NCI-H2196 treated with DMSO at 0.1 percent for 48 hours (cell line): Measurements from ENCODE around the gene PTCSC3.
A peak's percentile ranks its signal among the peaks of the same experiment; 100 is the strongest.

Source experiments
- DNase-seq: peaks from one replicate; lab custom pipeline; 2025; ENCODE audit not compliant: unreplicated experiment; lab: John Stamatoyannopoulos, UW

PTCSC3 gene

DNA sequence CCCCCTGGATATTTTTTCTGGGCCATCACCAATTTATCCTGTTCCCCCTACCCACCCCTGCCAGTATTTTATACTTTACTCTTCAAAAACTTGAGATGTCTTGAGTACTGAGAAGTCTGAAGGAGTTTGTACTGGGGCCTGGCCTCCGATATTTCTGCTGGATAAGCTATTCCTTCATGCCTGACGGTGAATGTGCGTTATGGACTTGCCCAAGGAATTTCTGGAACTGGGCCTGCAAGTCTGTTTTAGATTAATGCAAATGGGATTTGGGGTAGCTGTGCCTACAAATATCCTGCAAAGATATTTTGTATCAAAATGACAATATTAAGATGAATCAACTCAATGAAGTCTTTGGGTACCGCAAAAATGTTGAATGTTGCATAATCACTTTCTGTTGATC, at the start of gene PTCSC3:
Gene PTCSC3 (minus strand): TSS at position 199 of the 400 bp plus-strand sequence.
- DNase-seq = no peak

DNA sequence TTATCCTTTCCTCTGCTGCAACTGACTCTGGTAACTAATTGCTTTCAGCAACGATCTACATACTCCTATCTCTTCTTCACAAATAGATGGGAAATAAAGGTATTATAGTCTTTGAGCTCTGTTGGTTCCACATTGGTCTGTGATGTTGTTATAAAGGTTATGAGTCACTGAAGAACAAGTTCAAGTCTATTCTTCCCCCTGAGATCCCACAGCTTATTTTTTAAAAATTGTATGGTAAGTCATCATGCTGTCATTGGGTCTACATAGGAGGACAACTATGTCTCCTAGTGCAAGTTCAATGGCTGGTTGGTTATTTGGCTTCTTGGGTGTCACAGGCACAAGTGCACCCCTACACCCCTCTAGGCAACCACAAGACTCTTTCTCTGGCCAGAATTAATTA, 49.6 kb upstream of the PTCSC3 start:
- DNase-seq = no peak

DNA sequence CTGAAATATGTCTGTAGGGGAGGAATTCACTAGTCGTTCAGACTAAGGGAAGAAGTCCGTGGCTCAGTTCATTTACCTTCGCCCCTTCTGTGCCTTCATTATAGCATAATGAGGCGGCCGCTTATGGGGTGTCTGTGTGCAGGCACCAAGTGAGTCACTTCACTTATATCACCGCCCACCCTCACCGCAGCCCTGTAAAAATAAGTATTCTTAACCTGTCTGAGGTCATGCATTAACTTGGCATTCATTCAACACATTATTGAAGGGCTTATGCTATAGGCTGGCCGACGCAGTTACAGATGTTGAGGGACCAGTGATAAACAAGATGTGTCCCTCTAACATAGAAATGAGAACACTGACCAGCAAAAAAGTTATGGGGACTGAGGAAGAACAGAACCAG, 47.7 kb upstream of the PTCSC3 start:
- no peak for DNase-seq

DNA sequence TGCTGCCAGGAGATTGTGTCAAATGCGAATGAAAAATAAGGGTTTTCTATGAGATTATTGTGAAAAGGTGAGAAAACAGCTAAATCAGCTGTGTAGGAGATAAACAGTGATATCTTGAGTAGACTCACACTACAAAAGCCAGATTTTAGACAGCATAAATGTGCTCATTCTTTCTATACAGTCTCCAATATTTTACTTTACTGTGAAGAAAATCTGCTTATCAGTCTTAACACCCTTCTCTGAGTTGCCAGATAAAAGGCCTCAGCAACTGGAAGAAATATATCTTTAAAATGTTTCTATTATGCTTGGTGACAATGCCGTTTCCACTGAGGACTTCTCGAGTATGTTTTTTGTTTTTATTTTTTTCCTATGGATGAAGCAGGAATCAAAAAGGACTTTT, 47.0 kb upstream of the PTCSC3 start:
- DNase-seq = no peak

DNA sequence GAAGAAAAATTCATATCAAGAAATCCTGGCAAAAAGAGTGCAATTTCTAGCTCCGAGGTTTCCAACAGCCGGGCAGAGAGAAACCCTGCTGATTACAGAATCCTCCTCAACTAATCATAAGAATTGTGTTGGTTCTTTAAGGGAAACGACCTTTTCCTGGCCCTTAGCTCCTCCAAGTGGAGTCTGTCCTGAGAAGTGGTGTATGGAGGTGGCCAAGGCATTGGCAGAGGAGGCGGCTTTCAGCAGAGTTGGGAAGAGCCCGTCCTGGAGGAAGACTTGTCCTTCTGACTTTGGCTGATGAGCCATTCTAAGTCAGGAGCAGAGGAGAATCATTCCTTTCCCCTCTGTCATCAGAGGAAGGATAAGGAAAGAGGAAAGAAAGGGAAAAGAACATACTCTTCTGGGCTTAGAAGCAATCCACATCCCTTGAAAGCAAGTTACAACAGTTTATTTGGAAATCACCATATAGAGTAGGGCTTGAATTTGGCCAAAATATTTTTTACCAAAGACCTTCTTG, 46.5 kb upstream of the PTCSC3 start:
- no peak for DNase-seq

DNA sequence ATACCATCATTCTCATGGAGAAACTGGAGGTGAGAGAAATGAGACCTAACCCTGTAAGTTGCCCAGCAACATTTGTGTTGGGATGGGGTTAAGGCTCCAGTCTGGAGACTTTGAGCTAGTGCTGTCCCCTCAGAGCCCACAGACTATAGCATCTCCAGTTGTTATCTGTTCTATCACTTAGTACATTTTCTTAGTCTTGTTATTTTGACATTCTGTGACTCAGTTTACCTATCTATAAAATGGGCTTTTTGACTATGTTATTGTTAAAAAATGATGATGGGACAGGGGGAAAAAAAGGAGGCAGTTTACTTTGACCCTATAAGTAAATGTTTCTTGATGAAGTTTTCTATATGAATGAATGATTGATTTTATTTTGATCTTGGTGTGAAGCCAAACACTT, 45.8 kb upstream of the PTCSC3 start:
- no peak for DNase-seq

DNA sequence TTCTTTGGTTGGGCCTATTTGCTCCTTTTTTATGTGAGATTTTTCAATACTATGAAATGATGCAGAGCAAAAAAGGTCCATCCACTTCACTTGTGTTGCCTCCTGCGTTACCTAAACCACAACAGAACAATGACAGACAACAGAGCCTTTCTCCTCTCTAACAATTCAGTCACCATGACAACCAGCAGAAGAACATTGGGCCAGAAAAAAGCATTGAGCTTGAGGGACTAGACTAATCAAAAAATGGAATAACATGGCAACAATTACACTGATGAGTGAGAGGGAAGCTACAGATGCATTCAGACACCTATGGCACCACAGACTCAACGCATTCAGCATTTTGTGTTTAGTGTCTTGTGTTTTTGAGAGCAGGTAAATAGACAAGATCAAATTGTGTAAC, 44.6 kb upstream of the PTCSC3 start:
- peak; percentile 30 for DNase-seq

DNA sequence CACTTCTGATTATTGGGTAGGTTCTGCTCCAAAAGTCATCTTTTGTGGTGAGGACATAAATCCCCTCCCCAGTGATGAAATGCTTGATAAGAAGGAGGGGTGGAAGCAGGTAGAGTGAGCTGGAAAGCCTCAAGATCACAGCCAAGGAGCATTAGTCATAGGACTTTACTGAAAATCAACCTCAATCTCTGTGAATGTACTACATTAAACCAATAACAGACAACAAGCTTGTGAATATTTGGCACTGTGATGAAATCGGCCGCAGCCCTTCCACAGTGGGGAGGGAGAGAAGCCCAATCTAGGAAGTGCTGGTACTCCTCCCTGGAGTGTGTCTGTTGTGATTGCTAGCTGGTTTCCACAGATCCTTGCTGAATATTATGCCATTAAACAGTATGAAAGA, 41.2 kb upstream of the PTCSC3 start:
- no peak for DNase-seq

DNA sequence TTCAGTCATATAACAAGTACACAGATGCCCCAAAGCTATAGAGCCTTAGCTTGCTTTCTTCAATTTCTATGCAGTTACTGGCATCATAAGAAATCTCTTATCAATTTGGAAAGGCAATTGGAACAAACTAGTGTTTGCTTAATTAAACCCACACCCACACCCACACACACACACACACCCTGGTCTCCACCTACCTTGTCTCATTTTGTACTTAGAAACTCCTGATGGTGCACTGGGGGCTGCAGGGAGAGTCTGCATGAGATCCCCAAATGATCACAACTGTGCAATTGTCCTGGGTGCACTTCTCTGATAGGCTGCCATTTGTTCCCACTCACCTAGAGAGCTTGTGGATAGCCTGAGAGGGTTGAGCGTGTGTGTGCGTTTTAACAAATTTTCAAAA, 40.5 kb upstream of the PTCSC3 start:
- DNase-seq = no peak

DNA sequence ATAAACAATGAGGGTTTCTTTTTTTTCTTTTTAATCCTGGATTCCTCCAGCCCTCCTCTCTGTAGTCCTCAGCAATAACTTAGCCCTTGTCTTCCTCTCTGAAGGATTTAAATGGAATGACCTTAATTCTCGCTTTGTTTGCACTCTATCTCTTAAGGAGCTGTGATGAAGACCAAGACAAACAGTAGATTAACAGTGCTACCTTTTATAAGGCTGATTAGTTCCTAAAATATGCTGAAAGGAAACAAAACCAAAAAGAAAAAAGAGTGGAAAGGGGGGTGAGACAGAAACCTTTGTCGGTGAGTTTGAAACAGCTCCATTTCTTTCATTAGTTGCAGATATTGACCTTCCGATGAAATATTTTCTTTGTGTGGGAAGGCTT, 38.7 kb upstream of the PTCSC3 start:
- DNase-seq = no peak

DNA sequence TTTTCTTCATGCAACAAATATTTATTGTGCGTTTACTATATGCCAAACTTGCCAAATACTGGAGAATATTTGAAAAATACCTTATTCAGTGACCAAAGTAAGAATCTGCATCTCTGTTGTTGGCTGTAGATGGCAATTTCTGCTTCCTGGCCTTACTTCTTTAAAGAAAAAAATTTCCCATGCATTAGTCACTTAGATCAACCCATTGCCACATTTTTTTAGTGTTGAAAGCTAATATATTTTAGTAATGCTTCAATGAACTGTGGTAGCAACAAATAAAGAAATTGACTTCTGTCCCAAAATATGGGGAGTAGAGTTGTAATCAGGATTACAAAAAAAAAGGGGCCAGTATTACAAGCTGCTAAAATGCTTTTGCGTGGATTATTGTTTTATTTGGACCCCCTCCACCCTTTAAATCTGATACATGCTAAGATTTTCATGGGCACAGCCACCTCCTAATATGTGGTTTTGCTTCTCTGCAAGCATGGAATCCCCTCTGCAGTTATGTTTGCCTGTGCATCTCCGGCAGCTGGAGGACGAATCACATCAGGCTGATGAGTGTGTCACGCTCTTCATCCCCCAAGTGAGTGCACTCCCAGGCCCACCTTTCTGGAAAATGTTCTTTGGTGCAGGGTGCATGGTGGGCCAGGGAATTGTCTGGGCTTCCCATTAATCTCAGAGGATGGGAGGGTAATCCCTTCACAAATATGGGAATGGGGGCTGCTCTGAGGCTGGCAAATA, 38.1 kb upstream of the PTCSC3 start:
- no peak for DNase-seq

DNA sequence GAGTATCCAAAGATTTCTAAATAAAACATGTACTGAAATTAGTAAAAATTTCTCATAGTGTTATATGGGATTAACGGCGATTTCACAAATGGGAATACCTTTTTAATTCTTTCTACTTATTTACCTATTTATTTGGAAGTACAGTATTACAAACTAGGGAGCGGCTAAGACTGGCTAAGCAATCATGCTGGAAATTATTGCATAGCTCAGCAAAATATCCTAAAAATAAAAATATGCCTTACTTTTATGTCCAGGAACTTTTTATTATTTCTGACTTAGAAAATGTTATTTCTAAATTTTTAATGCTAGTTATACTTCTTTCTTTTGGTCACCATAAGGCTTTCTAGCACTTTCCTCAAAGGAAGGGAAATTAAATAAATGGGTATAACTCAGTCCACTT, 36.5 kb upstream of the PTCSC3 start:
- no peak for DNase-seq

DNA sequence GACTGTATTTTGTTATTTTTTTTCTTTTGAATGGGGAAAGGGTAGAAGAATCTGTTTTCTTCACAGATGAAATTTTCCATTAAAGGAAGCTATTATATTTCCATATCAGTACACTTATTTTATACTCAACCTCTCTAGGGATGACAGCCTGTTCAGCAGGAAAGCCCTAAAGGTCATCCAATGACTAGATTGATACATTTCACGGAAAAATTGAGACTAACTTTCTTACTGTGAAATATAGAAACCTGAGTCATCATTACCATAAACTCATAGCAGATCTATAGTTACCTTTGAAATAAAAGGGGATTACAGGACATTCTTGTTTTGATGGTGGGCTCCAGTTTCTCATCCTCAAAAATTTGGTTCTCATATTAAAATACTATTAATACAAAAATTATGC, 36.1 kb upstream of the PTCSC3 start:
- no peak for DNase-seq

DNA sequence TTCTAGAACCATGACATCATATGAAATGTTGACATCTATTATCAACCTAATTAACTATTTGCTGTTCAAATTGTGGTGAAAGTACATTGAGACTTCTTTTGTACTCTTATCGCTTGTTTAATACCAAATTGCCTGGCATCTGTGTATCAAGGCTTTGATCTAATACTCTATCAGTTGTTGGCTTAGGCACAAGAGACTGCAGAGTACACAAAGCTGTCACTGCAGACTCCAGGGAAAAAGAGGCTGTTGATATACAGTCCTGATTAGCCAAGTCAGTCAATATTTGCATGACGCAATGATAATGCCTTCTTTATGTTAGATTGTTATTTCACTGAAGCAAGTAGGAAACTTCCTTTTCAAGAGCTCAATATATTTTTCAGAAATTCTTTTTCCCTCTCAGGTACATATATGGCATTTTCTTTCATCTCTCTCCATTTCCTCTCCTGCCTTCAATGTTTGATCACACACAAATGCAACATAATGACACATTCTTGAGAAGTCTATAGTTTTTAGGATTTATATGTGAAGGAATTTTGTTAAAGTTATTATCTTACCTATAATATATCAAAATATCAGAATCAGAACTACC, 32.3 kb upstream of the PTCSC3 start:
- DNase-seq = peak; percentile 70

DNA sequence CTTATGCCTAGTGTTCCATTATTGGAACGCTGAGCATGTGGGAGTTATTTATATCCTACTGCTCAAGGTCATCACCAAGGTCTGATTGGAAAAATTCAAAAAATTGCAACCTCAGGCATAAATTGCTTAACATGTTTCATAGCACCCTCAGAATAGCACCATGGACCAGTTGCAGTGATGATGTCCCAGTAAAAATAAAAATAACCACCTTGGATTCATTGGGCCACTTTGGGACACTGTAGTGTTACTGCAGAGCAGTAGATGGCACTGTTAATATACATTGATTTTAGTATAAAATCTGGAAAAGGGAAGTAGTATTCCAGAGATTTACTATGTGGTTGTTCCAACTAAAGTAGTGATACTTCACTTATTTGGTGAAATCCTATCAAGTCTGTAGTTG, 31.0 kb upstream of the PTCSC3 start:
- peak; percentile 19 for DNase-seq

DNA sequence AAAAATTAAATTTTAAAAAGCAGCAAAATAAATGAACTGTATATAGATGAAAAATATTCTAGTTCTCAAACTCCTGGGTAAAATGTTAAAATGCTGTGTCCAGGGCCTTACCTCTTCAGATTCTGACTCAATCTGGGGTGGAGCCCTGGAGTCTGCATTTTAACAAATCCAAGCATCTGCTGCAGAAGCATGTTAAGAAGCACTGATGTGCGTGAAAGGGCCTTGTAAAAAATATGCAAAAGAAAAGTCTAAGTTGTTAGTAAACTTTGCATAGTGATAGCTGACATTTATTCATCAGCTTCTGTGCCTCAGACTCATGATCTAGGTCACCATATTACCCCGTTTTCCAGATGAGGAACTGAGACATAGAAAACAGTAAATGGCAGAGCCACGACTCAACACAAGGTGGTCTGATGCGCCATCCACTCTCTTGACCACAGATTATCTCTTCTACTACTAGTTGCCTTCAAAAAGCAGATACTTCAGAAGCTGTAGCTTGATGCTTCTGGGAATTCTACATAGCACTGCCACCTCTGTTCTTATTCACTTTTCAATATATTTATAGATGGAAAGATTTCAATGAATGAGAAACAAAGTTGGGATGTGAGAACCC, 28.0 kb upstream of the PTCSC3 start:
- DNase-seq = no peak

DNA sequence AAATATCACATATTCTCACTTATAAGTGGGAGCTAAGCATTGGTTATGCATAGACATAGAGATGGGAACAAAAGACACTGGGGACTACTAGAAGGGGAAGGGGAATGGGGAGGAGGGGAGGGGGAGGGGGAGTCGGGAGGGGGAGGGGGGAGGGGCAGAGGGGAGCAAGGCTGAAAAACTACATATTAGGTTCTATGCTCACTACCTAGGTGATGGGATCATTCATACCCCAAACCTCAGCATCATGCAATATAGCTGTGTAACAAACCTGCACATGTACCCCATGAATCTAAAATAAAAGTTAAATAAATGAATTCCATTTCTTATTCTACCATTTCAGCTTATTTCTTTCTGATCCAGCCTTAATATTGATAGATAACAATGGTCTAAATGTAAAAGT, 21.9 kb upstream of the PTCSC3 start:
- no peak for DNase-seq

DNA sequence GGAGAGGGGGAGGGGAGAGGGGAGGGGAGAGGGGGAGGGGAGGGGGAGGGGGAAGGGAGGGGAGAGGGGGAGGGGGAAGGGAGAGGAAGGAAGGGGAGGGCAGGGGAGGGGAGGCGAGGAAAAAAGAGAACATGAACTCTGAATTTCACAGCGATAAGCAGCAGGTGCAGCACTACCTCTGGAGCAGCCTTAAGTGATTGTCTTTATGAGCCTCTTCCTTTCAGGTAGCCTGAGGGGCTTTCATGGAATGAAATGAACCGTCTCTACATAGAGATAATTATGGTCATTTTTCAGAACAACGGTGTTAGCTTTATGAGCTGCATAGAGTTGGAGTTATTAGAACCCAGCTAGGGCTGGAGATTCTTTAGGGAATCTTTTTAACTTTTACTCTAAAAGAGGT, 18.1 kb upstream of the PTCSC3 start:
- no peak for DNase-seq

DNA sequence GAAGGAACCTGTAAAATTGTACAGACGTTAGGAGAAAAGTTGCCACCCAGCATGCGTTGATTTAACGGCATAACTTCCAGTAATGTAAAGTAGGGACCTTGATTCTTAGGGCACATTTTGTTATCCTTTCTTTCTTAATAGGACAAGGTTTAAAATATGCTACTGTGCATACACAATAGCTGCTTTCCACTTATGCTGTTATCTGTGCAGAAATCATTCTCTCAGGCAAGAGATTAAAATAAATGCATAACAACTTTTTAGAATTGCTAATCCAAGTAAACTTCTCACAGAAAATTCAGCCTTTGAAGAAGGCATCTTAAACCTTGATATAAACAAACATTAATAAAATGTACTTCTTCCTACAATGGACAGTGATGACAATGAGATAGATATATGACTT, 16.0 kb upstream of the PTCSC3 start:
- no peak for DNase-seq

DNA sequence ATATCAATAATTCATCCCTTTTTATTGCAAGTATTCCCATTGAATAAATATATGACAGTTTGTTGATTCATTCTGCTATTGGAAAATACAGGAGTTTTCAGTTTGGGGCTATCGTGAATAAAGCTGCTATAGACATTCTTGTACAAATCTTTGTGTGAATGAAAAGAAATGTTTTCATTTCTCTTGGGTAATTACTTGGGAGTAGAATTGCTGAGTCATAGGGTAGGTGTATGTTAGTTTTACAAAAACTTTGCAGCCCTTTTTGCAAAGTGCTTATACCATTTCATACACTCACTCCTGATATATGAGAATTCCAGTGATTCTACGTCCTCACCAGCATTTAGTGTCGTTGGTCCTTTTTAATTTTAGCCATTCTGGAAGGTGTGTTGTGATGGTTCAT, 6.9 kb upstream of the PTCSC3 start:
- DNase-seq = no peak

DNA sequence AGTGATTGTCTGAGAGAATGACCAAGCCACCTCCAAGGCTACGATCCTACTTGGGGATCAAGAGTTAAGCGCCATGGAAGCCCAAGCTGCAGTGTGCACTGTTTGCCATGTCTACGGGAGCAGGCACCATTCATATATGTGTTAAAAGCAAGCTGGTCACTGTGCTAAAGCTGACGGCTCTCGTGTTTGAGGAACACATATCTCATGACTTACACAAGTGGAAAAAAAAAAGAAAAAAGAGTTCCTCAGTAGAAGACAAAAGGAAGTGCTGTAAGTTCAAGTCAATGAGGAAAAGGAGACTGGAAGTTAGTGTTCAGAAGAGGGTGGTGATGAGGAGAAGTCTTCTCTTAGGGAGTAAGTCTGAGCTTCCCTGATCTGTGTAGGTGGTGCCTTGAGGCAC, 4.9 kb upstream of the PTCSC3 start:
- no peak for DNase-seq

DNA sequence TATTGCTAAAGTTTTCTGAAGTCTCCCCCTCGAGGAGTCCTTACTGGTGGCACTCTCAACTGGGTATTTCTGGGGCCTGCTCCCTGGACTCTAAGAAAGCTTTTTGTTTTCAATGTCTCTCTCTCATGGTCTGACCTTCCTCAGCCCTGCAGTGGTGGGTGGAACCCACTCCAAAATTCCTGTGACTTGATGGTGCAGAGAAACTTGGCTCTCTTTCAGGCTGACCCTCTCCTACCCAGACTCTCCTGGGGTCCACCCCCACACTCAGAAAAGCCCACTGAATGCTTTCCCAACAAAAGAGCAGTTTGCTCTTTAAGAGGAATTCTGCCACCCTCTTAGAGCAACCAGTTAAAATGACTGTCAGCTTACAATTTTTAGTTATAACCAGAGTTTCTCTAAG, 967 bp upstream of the PTCSC3 start:
- no peak for DNase-seq
